BLaER1 treated with 17β-estradiol and CSF1 and Interleukin-3, amounts not matched to agents 10 nM and 100 nM (cell line): ENCODE data around the gene GPX2.

Experiments
- H3K27ac ChIP-seq, 11 experiments: shearing (Covaris generic); formaldehyde crosslinking; 2 replicates each; pipeline ENCODE4 v1.8.1; 2022
- H3K27me3 ChIP-seq, 11 experiments: shearing (Covaris generic); formaldehyde crosslinking; 2 replicates each; pipeline ENCODE4 v1.8.1; 2022
- H3K36me3 ChIP-seq, 11 experiments: shearing (Covaris generic); formaldehyde crosslinking; 2 replicates each; pipeline ENCODE4 v1.8.1; 2022
- H3K4me1 ChIP-seq, 10 experiments: shearing (Covaris generic); formaldehyde crosslinking; 2 replicates each; pipeline ENCODE4 v1.8.1; 2022
- H3K4me2 ChIP-seq, 11 experiments: shearing (Covaris generic); formaldehyde crosslinking; 2 replicates each; pipeline ENCODE4 v1.8.1; 2022
- H3K4me3 ChIP-seq, 10 experiments: shearing (Covaris generic); formaldehyde crosslinking; 2 replicates each; pipeline ENCODE4 v1.8.1; 2022
- H3K9ac ChIP-seq, 11 experiments: shearing (Covaris generic); formaldehyde crosslinking; 2 replicates each; pipeline ENCODE4 v1.8.1; 2022
- H3K9me3 ChIP-seq, 11 experiments: shearing (Covaris generic); formaldehyde crosslinking; replicated peaks in 1 of 11; 2 replicates each; pipeline ENCODE4 v1.8.1; 2022
- H4K20me1 ChIP-seq, 11 experiments: shearing (Covaris generic); formaldehyde crosslinking; 2 replicates each; pipeline ENCODE4 v1.8.1; 2022
- Cebpa-rat ChIP-seq, 11 experiments: shearing (Covaris generic); IDR thresholded peaks; 2 replicates each; pipeline ENCODE4 v1.8.1; 2022

GPX2 gene

DNA sequence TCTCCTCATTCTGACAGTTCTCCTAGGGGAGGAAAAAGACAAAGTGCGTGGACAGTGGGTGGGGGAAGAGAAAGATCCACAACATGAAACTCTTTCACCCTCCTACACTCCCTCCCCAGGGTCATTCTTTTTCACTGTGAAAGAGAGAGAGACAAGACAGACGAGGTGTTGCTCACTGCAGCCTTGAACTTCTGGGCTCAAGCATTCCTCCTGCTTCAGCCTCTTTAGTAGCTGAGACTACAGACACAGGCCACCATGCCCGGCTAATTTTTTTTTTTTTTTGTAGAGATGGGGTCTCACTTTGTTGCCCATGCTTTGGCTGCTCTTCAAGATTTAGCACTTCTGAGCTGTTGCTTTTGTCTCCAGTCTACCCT lies 2.7 kb downstream of the GPX2 start:
- H3K4me2 ChIP-seq, result no peak overlapping the region
- no peak overlapping the region for H3K9ac ChIP-seq
- H3K9me3 ChIP-seq, result no peaks in the 10 kb centered on the region
- peaks cover 6 to 90% (median 61%) of the 10 kb centered on the region in 11 experiments; a peak in 17 of 22 replicates for H4K20me1 ChIP-seq
- no peak overlapping the region for H3K4me3 ChIP-seq
- H3K27ac ChIP-seq, result no peak overlapping the region
- peaks cover 59 to 93% (median 74%) of the 10 kb centered on the region in 11 experiments for H3K36me3 ChIP-seq
- TF ChIP-seq Cebpa-rat (IDR thresholded peaks at IDR 0.05), result no peak
- H3K4me1 ChIP-seq, result peaks cover 16 to 35% (median 25%) of the 10 kb centered on the region in 10 experiments
- H3K27me3 ChIP-seq, result no peaks in the 10 kb centered on the region

DNA sequence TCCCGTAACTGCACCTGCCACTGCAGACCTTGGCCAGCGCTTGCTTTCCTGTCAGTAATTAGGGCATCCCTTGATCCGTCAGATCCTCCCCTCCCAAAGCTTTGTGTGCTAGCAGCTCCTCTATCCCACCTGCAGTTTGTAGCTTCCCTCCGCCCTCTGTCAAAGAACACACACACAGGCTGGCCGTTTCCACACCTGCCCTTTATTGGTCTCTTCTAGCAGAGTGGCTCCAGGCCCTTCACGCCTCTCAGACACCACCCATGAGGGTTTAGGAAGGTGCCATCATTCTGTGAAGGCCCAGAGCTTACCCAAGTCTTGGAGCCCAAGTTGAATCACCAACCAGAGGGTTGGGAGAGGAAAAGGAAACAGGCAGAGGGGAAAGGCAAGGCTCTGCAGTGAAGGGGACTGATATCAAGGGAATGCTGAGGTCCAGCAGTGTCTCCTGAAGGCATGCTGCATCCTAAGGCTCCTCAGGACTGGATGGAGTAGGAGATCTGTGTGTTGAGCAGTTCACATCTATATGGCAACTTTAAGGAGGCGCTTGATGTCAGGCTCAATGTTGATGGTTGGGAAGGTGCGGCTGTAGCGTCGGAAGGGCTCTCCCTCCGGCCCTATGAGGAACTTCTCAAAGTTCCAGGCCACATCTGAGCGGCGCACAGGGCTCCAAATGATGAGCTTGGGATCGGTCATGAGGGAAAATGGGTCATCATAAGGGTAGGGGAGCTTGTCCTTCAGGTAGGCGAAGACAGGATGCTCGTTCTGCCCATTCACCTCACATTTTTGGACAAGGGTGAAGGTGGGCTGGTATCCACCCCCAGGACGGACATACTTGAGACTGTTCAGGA lies 3.4 kb downstream of the GPX2 start:
- Histone ChIP-seq H3K4me3 (no peak overlapping the region), H3K9me3 (no peaks in the 10 kb centered on the region), H3K27ac (no peak overlapping the region), H3K36me3 (peaks cover 58 to 93% (median 76%) of the 10 kb centered on the region in 11 experiments), H4K20me1 (peaks cover 6 to 91% (median 61%) of the 10 kb centered on the region in 11 experiments; a peak in 17 of 22 replicates), H3K27me3 (no peaks in the 10 kb centered on the region), H3K9ac (no peak overlapping the region), H3K4me1 (peaks cover 12 to 38% (median 23%) of the 10 kb centered on the region in 10 experiments), H3K4me2 (no peak overlapping the region)
- TF ChIP-seq Cebpa-rat (IDR thresholded peaks at IDR 0.05), result no peak

DNA sequence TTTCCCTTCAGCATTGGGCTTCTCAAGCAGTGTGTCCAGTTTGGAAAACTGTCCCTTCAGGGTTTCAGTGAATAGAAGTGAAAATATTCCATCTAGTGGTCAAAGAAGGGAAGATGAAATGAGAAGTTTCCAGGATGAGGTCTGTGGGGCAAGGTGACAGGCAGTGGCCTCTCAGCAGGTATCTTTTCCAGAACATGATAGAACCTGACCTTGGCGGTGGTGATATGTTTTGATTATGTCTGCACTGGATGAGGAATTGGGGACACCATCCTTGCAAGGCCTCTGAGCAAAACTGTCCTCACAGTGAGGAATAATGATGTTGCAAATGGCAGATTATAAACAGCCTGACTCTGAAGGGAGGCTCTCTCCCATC lies 4.7 kb downstream of the GPX2 start:
- Histone ChIP-seq H3K4me1 (peaks cover 0 to 27% (median 9%) of the 10 kb centered on the region in 10 experiments; a peak in 15 of 20 replicates), H3K27me3 (no peaks in the 10 kb centered on the region), H3K4me3 (no peak overlapping the region), H3K9me3 (no peaks in the 10 kb centered on the region), H3K27ac (no peak overlapping the region), H4K20me1 (peaks cover 6 to 94% (median 50%) of the 10 kb centered on the region in 11 experiments; a peak in 17 of 22 replicates), H3K4me2 (no peak overlapping the region), H3K9ac (no peak overlapping the region), H3K36me3 (peaks cover 71 to 99% (median 81%) of the 10 kb centered on the region in 11 experiments)
- no peak for TF ChIP-seq Cebpa-rat (IDR thresholded peaks at IDR 0.05)

DNA sequence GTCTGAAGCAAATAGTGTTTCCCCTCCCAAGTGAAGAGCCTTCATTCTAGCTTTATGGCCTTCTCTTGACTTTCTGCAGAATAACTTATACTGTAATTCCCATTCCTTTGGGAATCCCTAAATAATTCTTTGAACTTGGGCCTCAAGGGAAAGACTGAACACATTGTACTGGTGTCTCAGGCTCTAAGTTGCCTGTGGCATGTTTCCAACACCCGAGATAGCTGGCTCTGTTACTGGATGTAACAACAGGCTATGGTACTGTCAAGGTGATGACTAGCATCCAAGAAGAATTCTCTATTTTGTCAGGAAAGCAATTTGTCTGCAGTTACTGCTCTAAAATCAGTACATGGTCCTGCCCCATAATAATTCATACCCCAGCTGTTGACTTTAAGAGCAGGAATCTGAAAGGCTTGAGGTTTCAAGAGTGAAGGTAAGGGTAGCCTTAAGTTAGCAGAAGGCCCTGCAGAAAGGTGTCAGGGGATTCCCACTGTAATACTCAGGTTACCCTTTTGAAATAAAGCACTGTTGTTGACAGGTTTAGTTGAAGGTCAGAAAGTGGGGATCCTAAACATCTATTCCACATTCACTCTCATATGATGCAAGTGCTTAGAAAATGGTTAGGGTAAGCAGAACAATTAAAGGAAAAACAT lies 5.2 kb downstream of the GPX2 start:
- no peak overlapping the region for H3K4me3 ChIP-seq
- H3K4me1 ChIP-seq, result peaks cover 0 to 22% (median 5%) of the 10 kb centered on the region in 10 experiments; a peak in 11 of 20 replicates
- H3K27ac ChIP-seq, result no peak overlapping the region
- no peak overlapping the region for H3K4me2 ChIP-seq
- H3K9ac ChIP-seq, result no peak overlapping the region
- H3K36me3 ChIP-seq, result peaks cover 75 to 100% (median 86%) of the 10 kb centered on the region in 11 experiments
- TF ChIP-seq Cebpa-rat (IDR thresholded peaks at IDR 0.05), result no peak
- no peaks in the 10 kb centered on the region for H3K9me3 ChIP-seq
- H3K27me3 ChIP-seq, result no peaks in the 10 kb centered on the region
- peaks cover 6 to 93% (median 49%) of the 10 kb centered on the region in 11 experiments; a peak in 17 of 22 replicates for H4K20me1 ChIP-seq

DNA sequence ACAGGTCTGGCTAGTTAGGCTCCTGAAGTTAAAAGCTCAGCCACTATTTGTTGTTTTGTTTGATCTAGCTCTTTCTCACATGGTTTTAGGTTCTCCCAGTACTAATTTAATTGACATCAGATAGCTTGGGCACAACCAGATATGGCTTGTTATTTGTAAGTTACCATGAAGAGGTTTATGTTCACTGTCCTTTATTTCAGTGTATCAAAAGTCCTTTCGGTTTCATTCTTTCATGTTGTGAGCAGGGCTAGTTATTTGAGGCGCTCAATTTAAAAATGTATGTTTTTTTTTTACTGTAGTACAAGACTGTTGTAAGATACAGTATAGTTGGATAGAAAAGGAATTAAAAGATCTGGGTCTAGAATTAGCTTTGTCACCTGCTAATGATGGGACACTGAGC lies 7.0 kb downstream of the GPX2 start:
- TF ChIP-seq Cebpa-rat (IDR thresholded peaks at IDR 0.05), result no peak
- Histone ChIP-seq H3K4me1 (peaks cover 0 to 22% (median 5%) of the 10 kb centered on the region in 10 experiments; a peak in 8 of 20 replicates), H3K27ac (no peak overlapping the region), H3K9ac (no peak overlapping the region), H3K9me3 (no peaks in the 10 kb centered on the region), H3K27me3 (no peaks in the 10 kb centered on the region), H4K20me1 (peaks cover 6 to 94% (median 45%) of the 10 kb centered on the region in 11 experiments; a peak in 17 of 22 replicates), H3K36me3 (peaks cover 79 to 100% (median 92%) of the 10 kb centered on the region in 11 experiments), H3K4me3 (no peak overlapping the region), H3K4me2 (no peak overlapping the region; a peak in 1 of 22 replicates)

DNA sequence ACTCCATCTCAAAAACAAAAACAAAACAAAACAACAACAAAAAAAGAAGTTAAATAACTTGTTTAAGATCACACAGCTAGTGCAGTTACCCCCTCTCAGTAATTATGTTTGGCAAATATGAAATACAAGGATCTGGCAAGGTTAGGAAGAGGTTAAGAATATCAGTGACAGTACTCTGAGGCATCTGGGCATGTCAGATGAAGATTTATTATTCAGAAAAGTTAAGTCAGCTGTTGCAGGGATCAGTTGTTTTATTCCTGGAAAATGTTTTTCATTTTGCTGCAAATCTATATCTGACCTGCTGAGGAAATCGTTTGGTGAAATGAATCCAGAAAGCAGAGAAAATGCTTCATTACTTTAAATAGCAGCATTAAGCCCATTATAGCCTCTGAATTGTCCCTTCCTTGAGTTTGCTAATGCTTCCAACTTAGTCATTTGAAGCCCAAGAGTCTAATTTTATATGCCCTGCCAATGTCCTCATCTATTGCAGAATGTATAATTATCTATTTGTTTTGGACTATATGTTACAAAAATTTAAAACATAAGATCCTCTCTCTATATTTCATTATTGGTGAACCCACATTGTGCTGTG lies 8.1 kb downstream of the GPX2 start:
- peaks cover 83 to 100% (median 92%) of the 10 kb centered on the region in 11 experiments for H3K36me3 ChIP-seq
- H3K9me3 ChIP-seq, result no peaks in the 10 kb centered on the region
- no peak overlapping the region for H3K9ac ChIP-seq
- TF ChIP-seq Cebpa-rat (IDR thresholded peaks at IDR 0.05), result no peak
- peaks cover 0 to 22% (median 5%) of the 10 kb centered on the region in 10 experiments; a peak in 8 of 20 replicates for H3K4me1 ChIP-seq
- H4K20me1 ChIP-seq, result peaks cover 6 to 93% (median 42%) of the 10 kb centered on the region in 11 experiments; a peak in 17 of 22 replicates
- no peak overlapping the region for H3K4me2 ChIP-seq
- H3K4me3 ChIP-seq, result no peak overlapping the region
- no peaks in the 10 kb centered on the region for H3K27me3 ChIP-seq
- H3K27ac ChIP-seq, result no peak overlapping the region

DNA sequence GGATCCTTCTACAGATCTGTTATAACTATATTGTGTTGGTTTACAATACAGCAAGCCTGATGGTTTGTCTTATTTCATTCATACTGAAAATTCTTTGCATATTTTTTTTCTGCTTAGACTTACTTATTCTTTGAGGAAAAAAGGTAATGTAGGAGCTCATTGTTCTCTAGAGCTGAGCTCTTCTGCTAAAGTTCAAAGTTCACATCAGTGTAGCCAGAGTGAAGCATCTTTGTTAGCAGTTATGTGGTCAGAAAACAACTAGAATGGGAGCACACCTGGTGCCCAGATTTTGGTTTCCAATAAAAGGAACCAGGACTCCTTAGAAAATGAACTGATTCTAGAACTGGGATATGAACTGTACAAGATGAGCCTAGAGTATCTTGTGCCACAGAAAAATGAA lies 10.3 kb downstream of the GPX2 start:
- Histone ChIP-seq H3K4me2 (no peak overlapping the region), H3K27me3 (no peaks in the 10 kb centered on the region), H3K4me1 (peaks cover 10 to 37% (median 21%) of the 10 kb centered on the region in 10 experiments), H3K4me3 (no peak overlapping the region), H4K20me1 (peaks cover 1 to 90% (median 27%) of the 10 kb centered on the region in 11 experiments; a peak in 17 of 22 replicates), H3K9me3 (no peaks in the 10 kb centered on the region; a peak in 1 of 22 replicates), H3K36me3 (peaks cover 77 to 99% (median 89%) of the 10 kb centered on the region in 11 experiments), H3K27ac (no peak overlapping the region), H3K9ac (no peak overlapping the region)
- TF ChIP-seq Cebpa-rat (IDR thresholded peaks at IDR 0.05), result no peak

DNA sequence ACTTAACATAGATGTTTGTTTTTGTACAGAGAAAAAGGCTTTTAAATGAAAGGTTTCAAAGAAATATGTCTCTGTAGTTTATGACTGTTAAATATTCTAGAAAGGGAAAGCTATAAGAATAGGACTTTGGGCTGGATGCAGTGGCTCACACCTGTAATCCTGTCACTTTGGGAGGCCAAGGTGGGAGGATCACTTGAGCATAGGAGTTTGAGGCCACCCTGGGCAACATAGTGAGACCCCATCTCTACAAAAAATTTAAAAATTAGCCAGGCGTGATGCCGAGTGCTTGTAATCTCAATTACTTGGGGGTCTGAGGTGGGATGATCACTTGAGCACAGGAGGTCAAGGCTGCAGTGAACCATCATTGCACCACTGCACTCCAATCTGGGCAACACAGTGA lies 11.4 kb downstream of the GPX2 start:
- H3K9me3 ChIP-seq, result no peaks in the 10 kb centered on the region; a peak in 1 of 22 replicates
- H3K27me3 ChIP-seq, result no peaks in the 10 kb centered on the region
- H4K20me1 ChIP-seq, result peaks cover 0 to 90% (median 16%) of the 10 kb centered on the region in 11 experiments; a peak in 15 of 22 replicates
- no peak for TF ChIP-seq Cebpa-rat (IDR thresholded peaks at IDR 0.05)
- no peak overlapping the region for H3K27ac ChIP-seq
- H3K4me3 ChIP-seq, result no peak overlapping the region
- peaks cover 85 to 99% (median 91%) of the 10 kb centered on the region in 11 experiments for H3K36me3 ChIP-seq
- H3K4me2 ChIP-seq, result no peak overlapping the region
- peaks cover 10 to 35% (median 26%) of the 10 kb centered on the region in 10 experiments for H3K4me1 ChIP-seq
- H3K9ac ChIP-seq, result no peak overlapping the region
